Measurements from ENCODE around the gene RAD51B.

Gene RAD51B

DNA sequence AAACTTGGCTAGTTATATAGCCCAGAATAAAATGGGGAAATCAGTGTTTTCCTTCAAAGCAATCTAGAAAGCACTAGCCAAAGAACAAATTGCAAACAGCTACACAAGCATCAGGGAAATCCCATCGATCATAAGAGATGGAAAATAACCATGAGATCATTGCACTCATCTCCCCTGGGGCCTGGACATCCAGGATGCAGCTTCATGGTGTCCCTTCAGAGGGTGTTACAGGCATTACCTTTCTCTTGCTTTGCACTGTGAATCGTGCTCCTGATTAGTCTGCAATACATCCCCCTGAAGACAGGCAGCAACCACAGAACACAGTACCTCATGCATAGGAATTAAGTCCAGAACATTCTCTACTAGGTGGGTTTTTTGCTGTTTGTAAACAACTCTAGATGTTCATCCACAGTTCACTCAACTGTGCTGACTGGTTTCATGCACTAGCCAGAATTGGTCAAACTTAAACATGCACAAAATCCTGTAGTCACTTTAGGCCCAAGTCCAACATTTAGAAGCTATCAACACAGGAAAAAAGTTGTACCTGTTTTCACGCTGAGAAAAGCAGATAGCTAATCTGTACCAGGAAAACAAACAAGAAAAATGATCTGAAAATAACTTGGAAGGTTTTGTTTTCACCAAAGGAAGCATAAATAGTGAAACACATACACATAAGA is 853.2 kb downstream of the RAD51B start:
- no peak for DNase-seq

DNA sequence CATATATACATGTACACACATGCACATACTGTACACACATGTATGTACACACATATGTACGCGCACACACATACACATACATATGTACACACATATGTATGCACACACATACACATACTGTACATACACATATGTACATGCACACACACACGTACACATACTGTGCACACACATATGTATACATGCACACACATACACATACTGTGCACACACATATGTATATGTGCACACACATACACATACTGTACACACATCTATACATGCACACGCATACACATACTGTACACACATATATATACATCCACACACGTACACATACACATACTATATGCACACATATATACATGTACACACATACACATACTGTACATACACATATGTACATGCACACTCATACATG is 853.9 kb downstream of the RAD51B start:
- no peak for DNase-seq

DNA sequence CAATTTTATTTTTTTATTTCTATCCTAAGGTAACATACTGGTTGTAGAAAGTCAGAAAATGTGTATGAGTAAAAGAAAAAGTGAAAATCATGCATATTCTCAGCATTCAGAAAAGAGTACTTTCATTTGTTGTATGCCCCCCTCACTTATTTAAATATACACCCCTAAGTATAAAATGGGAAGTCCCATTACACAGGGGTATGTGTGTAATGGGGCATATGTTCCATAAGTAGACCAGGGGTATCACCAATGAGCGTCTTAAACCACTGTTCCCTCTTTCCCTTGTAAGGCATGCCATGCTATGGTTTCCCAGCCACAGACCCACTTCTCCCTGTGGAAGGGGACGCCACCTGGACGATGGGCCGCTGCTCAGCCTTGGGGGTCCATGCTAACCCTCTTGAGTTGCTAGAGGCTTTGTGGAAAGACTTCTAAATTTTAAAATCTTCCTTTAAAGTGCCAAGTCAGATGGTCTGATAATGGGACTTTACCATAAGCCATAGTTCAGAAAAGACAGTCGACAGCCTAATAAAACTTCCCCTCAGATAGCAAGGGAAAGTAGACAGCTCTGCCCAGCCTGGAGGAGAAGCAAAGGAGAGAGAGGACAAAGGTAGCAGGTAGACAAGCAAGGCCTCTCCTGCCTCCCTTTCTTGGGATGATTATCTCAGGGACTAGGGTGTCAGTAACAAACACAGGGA is 855.1 kb downstream of the RAD51B start:
- no peak for DNase-seq

DNA sequence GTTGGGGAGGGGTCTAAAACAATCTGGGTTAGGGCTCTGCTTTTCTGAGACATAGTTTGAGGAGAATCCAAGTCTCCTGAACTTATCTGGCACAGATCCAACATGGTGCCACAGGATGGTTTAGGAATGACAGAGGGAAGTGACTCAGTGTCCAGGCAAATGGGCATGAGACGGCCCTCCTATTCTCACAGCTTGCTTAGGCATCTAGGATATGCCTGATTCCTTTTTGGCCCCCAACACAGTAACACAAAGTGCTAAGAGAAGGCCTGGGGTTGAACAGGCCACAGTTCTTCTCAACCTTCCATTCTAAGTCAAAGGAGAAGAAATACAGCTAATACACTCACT is 855.6 kb downstream of the RAD51B start:
- DNase-seq = no peak

DNA sequence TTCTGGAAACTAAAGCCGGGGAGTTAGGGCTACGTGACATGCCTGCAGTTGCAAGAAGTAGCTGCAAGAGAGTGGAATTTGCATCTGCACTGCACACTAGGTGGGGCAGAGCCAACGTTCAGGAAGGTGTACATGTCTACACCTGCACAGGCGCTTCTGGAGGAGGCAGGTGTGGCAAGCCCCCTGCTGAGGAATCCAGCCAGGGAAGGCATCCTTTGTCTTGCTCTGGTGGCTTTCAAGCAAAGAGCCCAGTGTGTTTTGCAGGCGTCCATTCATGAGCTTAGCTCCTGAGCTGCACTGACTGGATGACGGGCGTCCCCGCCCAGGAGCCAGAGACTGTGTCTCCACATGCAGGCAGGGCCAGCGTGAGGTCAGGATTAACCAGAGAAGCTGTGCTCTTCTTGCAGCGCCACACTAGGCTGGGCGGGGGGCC is 856.9 kb downstream of the RAD51B start:
- DNase-seq = peak; percentile 71

DNA sequence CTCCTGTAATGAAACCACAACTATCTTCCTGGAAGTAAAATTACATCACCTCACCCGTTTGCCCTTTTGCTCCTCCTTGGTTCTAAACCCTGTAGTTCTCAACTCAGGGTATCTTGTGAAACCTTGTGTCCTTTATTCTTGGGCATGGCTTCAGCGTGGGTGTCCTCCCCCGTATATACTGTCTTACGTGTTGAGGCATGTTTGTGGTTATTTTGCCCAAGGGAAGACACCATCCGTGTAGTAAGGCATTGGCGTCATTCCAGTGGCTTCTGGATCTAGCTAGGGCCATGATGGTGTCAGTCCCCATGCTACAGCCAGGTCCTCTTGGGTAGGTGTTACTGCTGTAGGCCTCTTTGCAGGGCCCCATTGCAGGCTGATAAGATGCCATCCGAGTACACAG is 857.9 kb downstream of the RAD51B start:
- no peak for DNase-seq

DNA sequence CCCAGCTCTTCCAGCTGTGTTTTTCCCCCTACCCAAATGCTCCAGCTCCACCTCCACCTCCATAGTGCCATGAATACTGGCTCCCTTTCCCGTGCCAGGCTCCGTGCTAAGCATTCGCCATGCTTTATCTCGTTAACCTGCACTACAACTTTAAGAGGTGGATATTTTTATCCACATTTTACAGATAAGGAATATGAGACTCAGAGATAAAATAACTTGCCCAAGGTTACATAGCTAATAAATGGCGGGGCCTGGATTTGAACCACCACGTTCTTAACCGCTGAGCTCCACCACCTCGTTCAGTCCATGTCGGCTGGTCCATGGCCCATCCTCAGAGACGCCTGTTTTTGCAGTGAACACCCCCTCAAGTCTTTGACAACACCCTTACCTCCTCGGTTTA is 858.3 kb downstream of the RAD51B start:
- DNase-seq = no peak

DNA sequence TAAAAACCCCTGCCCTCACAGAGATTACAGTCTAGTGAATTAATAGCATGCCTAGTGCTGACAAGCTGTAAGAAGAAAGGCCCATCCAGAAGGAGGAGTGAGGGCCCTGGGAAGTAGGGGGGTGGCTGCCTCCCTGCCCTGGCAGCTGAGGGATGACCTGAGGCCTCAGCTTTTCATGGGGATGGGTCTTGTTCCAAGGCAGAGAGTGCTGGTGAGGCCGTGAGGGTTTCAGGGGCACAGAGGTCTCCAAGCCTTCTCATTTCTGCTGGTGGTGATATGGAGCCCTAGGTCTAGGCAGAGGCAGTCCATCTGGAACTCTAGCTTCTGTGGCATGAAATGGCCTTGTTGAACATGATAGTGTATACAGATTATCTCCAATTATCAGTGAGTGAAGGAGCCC is 858.9 kb downstream of the RAD51B start:
- DNase-seq = no peak

DNA sequence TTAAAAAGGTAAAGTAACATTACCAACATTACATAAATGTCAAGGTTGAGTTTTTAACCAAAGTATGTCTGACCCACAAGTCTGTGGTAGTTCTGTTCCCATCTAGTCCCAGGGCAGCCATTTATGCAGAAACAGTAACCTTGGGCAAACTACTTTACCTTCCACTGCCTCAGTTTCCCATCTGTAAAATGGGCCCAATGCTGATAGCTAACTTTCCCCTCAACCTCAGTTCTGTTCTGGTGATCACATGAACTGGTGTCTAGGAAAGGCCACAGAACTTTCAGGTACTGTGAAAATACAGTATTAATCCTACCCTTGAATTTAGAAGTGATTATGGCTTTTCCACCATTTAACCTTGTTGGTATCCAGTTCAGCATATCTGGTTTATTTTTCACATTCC is 859.7 kb downstream of the RAD51B start:
- DNase-seq = no peak

DNA sequence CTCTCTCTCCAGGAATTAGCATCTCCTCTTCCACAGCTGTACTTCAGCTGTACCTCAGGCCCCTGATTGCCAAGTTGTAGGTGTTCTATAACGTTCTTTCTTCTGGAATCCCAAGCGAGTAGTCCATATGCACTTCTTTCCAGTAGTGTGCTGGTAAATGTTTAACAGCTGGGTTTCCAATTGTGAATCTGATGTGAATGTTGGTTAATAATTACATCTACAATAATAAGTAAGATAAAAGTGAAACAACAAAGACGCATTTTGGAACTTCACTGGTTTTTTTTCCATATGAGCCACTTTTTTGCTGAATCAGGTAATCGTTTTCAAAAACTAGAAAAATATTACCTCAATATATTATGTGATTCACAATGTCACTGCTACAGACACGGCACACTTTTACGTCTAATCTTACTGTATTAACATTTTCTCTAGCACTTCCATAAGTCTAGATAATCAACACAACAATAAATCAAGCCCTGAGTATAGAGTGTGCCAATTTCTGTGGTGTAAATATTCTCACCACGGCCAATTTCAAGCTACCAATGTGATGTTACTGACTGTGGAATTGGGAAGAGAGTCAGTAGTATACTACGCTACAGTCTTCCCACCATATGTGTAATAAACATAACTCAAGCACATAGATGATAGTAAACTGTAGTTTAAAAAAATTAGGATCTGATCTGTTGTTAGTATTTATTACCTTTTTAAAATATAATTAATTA is 860.3 kb downstream of the RAD51B start:
- no peak for DNase-seq

DNA sequence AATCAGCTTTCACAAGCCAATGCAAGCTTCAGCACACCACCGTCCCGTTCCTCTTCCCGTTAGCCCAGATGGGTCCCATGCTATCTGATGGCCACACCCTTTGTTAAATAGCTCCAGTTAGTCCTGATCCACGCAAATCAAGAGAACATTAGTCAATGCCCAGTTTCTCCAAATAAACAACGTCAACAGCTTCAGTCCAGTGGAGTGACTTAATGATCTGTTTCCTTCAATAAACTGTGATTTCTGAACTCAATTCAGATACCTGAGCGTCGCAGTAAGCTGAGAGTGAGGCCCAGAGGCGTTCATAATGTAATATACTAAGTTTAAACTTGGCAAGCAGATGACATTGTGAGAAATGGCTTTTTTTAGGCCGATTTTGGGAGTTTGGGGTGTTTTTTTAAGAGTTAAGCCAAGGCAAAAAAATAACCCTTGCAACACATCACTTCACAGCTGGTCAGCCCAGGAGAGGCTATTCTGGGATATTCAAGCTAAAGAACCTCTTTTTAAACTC is 861.0 kb downstream of the RAD51B start:
- DNase-seq = no peak

DNA sequence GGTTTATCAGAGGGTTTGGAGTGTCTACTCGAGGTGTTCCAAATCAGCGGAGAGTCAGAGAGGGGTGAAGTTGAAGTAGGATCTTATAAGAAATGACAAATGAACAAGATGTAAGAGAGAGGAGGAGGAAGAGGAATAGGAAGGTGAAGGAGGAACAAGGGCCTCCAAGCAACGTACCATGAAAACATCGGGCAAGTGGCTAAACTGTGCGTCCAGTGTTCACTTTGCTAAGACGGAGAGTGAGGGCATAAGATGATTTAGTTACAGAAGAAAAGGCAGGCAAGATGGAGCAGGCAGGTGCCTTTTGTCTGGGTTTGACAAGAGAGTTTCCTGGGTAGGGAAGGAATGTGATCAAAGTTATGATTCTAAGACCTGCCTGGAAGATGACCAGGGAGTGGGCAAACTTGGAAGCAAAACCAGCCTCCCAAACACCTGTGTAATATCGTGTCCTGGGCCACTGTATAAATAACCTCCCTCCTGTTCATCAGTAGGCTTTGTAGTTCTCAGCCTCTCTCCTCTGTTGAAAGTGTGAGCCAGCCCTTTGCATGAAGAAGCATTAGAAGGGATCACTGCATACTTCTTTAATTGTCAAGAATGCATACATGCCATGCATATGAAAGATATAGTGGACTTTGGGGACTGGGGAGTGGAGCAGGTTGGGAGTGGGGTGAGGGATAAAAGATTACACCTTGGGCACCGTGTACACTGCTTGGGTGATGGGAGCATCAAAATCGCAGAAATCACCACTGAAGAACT is 861.9 kb downstream of the RAD51B start:
- DNase-seq = no peak

DNA sequence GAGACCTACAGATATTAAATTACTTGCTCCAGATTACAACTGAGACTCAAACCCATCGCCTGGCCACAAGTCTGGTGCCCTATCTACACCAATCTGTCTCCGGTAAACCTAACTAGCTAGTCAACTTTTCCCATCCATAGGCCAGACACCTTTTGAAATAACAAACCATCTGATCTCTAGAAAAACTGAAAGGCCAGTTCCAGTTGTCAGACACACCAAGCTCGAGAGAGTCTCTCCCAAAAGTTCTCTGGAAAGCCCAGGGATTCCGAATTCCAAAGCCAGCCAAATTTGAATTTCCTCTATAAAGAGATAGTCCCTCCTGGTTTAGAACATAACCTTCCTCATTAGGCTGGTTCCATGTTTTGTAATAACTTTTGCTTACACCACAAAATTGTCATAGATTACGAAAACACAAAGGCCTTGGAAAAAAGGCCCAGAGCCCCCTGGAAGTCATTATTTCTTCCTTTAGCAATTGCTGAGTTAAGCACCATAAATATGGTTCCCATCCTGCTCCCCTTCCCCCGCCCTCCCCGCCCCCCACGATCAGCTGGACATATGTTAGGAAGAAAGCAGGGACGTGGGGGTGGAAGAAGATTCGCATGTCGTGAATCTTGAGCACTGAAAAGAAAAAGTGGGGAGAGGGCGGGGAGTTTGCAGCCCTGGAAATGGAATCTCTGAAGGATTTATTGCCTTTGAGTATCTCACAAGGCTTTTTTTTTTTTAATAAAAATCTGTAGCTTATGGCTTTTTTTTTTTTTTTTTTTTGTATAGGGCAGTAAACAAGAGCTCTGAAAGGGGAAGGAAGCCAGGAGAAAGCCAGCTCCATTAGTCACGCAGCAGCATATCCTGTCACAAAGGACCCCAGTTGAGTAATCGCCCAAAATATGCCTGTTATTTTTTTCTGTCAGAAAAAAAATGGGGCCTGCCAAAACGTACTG is 862.9 kb downstream of the RAD51B start:
- DNase-seq = no peak

DNA sequence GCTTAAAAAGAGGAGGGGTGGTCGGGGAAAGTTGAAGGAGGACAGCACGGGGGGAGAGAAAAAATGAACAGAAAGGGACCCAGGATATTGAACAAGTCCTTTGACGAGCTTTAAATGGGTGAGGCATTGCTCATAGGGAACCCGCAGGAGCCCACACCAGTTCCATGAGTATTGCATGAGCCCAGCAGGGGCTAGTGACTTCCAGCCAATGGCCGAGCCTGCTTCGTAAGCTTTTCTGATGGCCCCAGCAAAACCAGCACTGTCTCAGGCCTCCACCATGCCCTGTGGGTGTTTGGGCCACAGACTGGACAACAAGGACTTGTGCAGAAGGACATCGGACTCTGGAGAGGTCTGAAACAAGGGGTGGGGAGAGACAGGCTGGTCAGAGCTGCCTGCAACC is 863.7 kb downstream of the RAD51B start:
- no peak for DNase-seq

DNA sequence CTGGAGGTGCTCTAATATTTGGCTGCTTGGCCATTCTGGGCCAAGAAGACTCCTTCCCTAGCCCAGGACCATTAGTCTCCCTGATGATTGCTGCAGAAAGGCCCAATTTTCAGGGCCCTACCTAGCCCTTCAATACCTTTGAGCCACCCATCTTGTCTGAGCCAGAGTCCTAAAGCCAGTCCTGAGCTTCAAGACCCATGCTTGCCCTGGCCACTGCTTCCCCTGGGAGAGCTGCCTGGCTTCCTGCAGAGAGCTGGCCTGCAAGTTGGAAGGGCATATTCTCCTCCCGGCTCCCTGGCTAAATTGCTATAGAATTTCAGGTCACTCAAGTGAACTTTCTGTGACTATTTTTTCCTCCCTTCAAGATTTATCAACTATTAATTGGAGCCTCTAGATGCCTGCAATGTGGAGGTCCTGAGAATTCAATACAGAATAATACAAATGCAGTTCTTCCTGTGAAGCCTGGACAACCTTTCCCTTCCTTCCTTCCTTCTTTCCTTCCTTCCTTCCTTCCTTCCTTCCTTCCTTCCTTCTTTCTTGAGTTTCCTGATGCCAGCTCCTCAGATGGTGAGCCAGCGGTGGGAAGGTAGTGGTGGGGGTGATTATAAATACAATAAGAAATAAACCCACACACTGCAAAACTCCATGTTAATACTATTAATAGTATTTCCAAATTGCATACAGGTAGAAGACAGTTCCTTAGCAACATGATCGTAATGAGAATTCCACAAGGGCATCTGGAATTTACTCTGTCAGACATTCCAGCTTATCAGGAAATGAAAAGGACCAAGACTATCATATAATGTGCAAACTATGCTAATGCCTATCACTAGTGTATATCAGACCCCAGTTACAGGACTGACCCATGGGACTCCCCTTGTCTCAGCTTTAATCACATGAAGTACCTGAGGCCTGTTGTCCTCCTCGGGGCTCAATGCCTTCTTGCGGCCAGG is 865.2 kb downstream of the RAD51B start:
- no peak for DNase-seq

DNA sequence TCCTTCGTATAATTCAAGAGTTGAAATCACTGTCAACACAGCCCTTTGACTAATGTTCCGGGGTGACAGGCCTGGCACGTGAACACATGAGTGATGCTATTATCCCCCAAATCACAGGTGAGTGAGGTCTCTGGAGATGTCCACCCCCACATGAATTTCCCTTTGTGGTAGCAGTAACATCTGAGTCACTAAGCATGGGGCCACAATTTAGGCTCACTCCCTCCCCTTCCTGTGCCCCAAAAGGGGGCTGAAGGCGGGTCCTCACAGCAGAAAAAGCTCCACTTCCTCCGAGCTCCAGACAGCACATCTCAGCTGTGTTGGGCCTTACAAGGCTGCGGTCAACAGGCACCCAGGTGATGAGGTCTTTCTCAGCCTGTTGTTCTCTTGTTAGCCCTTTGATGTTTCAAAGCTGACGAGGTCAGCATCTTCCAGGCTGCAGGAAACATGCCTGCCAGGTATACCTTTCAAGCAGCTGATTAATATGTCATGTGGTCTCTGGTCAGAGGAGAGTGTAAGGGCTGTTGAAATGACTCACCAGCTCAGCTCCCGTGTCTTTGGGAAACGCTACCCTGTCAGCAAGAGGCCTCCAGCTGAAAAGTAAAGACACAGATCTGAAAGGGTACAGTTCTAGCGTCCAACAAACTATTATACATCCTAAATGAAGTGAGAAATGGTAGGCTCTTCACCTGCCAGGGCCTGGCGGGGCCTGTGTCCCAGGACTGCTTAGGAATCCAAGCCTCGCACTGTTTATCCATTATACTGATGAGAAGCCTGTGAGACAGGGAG is 866.0 kb downstream of the RAD51B start:
- DNase-seq = peak; percentile 24

DNA sequence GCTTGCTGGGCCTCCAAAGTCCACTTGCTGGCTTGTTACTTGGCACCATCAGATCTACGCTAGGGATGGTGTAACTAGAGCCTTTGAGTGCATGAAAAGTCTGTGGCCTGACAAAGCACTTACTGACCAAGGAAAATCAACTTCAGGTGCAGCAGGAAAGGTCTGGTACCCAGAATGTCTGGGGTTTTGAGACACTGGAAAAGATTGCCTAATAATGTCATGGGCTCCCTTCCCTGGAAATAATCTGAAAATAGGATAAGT is 866.6 kb downstream of the RAD51B start:
- no peak for DNase-seq

DNA sequence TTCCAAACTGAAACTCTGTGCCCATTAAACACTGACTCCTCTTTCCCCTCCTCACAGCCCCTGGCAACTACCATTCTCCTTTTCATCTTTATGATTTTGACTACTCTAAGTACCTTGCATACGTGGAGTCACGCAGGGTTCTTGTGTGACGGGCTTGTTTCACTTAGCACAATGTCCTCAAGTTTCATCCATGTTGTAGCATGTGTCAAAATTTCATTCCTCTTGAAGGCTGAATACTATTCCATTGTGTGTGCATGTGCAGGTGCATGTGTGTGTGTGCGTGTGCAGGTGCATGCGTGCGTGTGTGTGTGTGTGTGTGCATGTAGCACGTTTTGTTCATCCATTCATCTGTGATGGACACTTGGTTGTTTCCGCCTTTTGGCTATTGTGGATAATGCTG is 867.1 kb downstream of the RAD51B start:
- no peak for DNase-seq

DNA sequence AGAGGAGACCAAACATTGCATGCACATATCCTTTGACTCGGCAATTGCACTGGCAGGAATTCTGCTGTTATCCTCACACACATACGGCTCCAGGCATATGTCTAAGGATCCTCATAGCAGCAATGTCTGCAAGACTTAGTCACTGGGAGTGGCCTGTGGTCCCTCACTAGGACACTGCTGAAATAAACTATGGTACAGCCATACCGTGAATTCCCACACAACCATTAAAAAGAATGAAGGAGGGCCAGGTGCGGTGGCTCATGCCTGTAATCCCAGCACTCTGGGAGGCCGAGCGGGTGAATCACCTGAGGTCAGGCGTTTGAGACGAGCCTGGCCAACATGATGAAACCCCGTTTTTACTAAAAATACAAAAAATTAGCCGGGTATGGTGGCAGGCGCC is 868.2 kb downstream of the RAD51B start:
- no peak for DNase-seq

DNA sequence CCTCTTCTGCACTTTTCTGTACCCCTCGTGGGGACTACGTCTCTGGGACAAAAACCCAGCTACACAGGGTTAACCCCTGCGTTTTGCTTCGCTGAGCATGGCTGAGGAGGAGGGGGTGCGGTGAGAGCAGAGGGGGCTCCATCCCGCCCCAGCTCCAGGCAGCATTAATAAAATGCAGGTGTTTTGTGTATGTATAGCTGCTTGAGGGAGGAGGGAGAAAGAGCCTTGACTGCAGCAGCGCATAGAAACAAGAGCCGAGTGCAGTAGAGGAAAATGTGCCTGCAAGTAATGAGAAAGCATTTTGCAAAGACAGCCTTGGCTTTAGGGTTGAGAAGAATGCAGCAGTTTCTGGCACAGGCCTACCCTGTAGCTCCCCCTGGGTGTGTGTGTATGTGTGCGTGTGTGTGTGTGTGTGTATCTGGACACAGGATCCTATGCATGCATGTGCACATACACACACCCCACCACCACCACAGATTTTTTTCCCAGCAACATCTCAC is 869.3 kb downstream of the RAD51B start:
- no peak for DNase-seq

Measured in NCI-H510A (cell line).